ENCODE measurements around the gene EHD2.

- TF ChIP-seq CTCF (IDR thresholded peaks at IDR 0.05; ENCODE audit: insufficient read depth, low read length), result no peak
- TF ChIP-seq POLR2AphosphoS5 (IDR thresholded peaks at IDR 0.05; ENCODE audit: low read depth), result no peak
- no peak for TF ChIP-seq REST (IDR thresholded peaks at IDR 0.05; ENCODE audit: insufficient replicate concordance, low read depth)
- TF ChIP-seq SPI1 (IDR thresholded peaks at IDR 0.05; ENCODE audit: borderline replicate concordance, low read depth), result no peak
Observed at GRCh38 chr19:47735131-47735530, 21.9 kb downstream of the EHD2 start.

Measured in HL-60 (cell line).